ENCODE results near the gene ZMAT1.

Gene ZMAT1

DNA sequence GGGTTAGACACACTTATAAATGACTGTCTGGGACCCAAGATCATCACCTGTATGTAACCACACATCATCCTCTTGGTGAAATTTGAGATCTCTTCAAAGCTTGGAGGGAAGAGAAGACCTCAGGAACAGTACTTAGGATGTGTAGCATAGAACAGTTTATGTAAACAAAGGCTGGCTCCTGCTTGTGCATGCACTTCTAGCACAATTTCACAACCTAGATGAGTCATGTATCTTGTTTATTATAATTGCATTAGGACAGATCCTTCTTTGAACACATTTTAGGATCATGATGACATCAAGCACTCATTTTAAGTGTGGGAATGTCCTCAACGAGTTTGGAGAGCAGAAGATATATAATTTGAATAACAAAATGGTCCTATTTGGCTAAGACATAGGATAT lies 26.3 kb upstream of the ZMAT1 start:
- Histone ChIP-seq H3K4me2 (ENCODE audit: low read depth, low read length, poor library complexity, severe bottlenecking) (no peak overlapping the region), H3K4me3 (ENCODE audit: low read length, poor library complexity, severe bottlenecking) (no peak overlapping the region), H3K4me1 (ENCODE audit: insufficient read depth, low read length, poor library complexity, severe bottlenecking) (no peaks in the 10 kb centered on the region), H3F3A (ENCODE audit: low read depth) (no peaks in the 10 kb centered on the region), H2AFZ (ENCODE audit: low read length) (no peak overlapping the region), H3K79me2 (ENCODE audit: insufficient read depth, low read length) (no peaks in the 10 kb centered on the region), H3K36me3 (ENCODE audit: insufficient read depth, low read length) (no peaks in the 10 kb centered on the region), H3K9me2 (replicated peaks; ENCODE audit: low read depth, low read length) (no peaks in the 10 kb centered on the region), H4K20me1 (ENCODE audit: insufficient read depth, low read length, poor library complexity, severe bottlenecking) (no peaks in the 10 kb centered on the region), H3K27me3 (ENCODE audit: insufficient read depth, low read length, poor library complexity, severe bottlenecking) (no peaks in the 10 kb centered on the region), H3K9ac (ENCODE audit: low read depth, low read length, poor library complexity, severe bottlenecking) (no peak overlapping the region), H3K9me3 (ENCODE audit: insufficient read depth, low read depth, low read length) (no peaks in the 10 kb centered on the region)
- TF ChIP-seq EZH2phosphoT487 (IDR thresholded peaks at IDR 0.05; ENCODE audit: borderline replicate concordance), result no peak
- no peak for TF ChIP-seq CTCF (conservative IDR thresholded peaks at IDR 0.05; ENCODE audit: low read length)

DNA sequence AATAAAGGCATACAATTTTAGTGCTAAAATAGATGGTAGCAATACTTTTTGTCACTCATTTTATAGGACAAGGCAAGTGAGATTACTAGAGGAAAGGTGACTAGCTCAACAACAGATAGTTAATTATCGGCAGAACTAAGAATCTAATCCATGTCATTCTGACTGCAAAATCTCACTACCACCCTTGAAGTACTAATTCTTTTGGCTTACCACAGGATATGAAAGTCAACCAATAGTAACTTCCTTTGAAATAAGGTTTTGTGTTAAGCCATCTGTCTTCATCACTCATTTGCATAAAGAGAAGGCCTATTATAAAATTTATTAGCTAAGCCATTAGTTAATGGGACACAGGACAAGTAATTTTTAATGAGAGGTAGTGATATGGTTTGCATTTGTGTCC lies 25.3 kb upstream of the ZMAT1 start:
- H3K36me3 ChIP-seq (ENCODE audit: insufficient read depth, low read length), result no peaks in the 10 kb centered on the region
- no peaks in the 10 kb centered on the region for H3F3A ChIP-seq (ENCODE audit: low read depth)
- no peak for TF ChIP-seq CTCF (conservative IDR thresholded peaks at IDR 0.05; ENCODE audit: low read length)
- TF ChIP-seq EZH2phosphoT487 (IDR thresholded peaks at IDR 0.05; ENCODE audit: borderline replicate concordance), result no peak
- no peaks in the 10 kb centered on the region for H3K9me3 ChIP-seq (ENCODE audit: insufficient read depth, low read depth, low read length)
- H3K4me3 ChIP-seq (ENCODE audit: low read length, poor library complexity, severe bottlenecking), result no peak overlapping the region
- no peak overlapping the region for H3K4me2 ChIP-seq (ENCODE audit: low read depth, low read length, poor library complexity, severe bottlenecking)
- no peak overlapping the region for H3K9ac ChIP-seq (ENCODE audit: low read depth, low read length, poor library complexity, severe bottlenecking)
- no peaks in the 10 kb centered on the region for H3K27me3 ChIP-seq (ENCODE audit: insufficient read depth, low read length, poor library complexity, severe bottlenecking)
- no peaks in the 10 kb centered on the region for H3K4me1 ChIP-seq (ENCODE audit: insufficient read depth, low read length, poor library complexity, severe bottlenecking)
- no peaks in the 10 kb centered on the region for H4K20me1 ChIP-seq (ENCODE audit: insufficient read depth, low read length, poor library complexity, severe bottlenecking)
- H3K9me2 ChIP-seq (replicated peaks; ENCODE audit: low read depth, low read length), result no peaks in the 10 kb centered on the region
- no peaks in the 10 kb centered on the region for H3K79me2 ChIP-seq (ENCODE audit: insufficient read depth, low read length)
- H2AFZ ChIP-seq (ENCODE audit: low read length), result no peak overlapping the region

DNA sequence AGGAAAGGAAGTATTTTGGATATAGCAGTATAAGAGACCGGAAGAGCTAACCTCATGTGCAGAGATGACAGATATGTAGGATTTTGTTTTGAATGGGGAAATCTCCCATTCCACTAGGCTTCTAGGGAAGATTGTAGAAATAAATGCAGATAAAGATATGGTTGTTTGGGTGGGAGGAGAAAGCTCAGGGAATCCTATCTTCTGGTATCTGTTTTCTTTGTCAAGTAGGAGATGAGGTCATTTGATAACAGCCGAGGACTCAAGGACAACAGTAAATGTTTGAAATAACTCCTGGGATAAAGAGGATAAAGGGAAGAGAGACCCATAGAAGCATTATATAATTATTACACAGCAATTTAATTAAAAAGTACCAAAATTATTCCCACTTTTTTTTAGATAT lies 24.7 kb upstream of the ZMAT1 start:
- H3K36me3 ChIP-seq (ENCODE audit: insufficient read depth, low read length), result no peaks in the 10 kb centered on the region
- H3K4me3 ChIP-seq (ENCODE audit: low read length, poor library complexity, severe bottlenecking), result no peak overlapping the region
- H3K9me2 ChIP-seq (replicated peaks; ENCODE audit: low read depth, low read length), result no peaks in the 10 kb centered on the region

More for the DNA sequence above, 24.7 kb upstream of the ZMAT1 start:
- Histone ChIP-seq H4K20me1 (ENCODE audit: insufficient read depth, low read length, poor library complexity, severe bottlenecking) (no peaks in the 10 kb centered on the region), H3F3A (ENCODE audit: low read depth) (no peaks in the 10 kb centered on the region), H3K4me1 (ENCODE audit: insufficient read depth, low read length, poor library complexity, severe bottlenecking) (no peaks in the 10 kb centered on the region), H2AFZ (ENCODE audit: low read length) (no peak overlapping the region), H3K79me2 (ENCODE audit: insufficient read depth, low read length) (no peaks in the 10 kb centered on the region), H3K9ac (ENCODE audit: low read depth, low read length, poor library complexity, severe bottlenecking) (no peak overlapping the region), H3K27me3 (ENCODE audit: insufficient read depth, low read length, poor library complexity, severe bottlenecking) (no peaks in the 10 kb centered on the region), H3K4me2 (ENCODE audit: low read depth, low read length, poor library complexity, severe bottlenecking) (no peak overlapping the region), H3K9me3 (ENCODE audit: insufficient read depth, low read depth, low read length) (no peaks in the 10 kb centered on the region)
- no peak for TF ChIP-seq CTCF (conservative IDR thresholded peaks at IDR 0.05; ENCODE audit: low read length)
- no peak for TF ChIP-seq EZH2phosphoT487 (IDR thresholded peaks at IDR 0.05; ENCODE audit: borderline replicate concordance)
